ENCODE measurements around the gene FCN2. TPM values are rescaled to one million over a fixed set of nuclear protein-coding genes. Genes with fewer than 3 reads are reported as not detected.

Gene FCN2
- total RNA-seq, 2 experiments from 2014 or later: not detected

- Mint-ChIP-seq H3K4me3 (no peak overlapping the region), H3K27me3 (no peaks in the 10 kb centered on the region), H3K4me1 (ENCODE audit: low read depth) (no peaks in the 10 kb centered on the region), H3K27ac (no peak overlapping the region), H3K9me3 (no peaks in the 10 kb centered on the region), H3K36me3 (ENCODE audit: low read depth) (no peaks in the 10 kb centered on the region)
- POLR2A ChIA-PET: no interaction called here
- Histone ChIP-seq H3K4me1 (ENCODE audit: insufficient read depth, low read length) (no peaks in the 10 kb centered on the region), H3K27me3 (ENCODE audit: control insufficient read depth in 1 of 2, insufficient read depth in 2 of 2, low read length in 2 of 2) (no peaks in the 10 kb centered on the region), H3K36me3 (ENCODE audit: insufficient read depth, low read length) (no peaks in the 10 kb centered on the region), H3K4me3 (ENCODE audit: low read length) (no peak overlapping the region), H3K27ac (ENCODE audit: low read depth in 1 of 2, low read length in 2 of 2) (no peak overlapping the region), H3K9me3 (ENCODE audit: control insufficient read depth in 1 of 2, insufficient read depth in 1 of 2, low read length in 2 of 2) (peaks cover 0 to 6% of the 10 kb centered on the region in 2 experiments)
- CTCF ChIA-PET: no interaction called here
- intact Hi-C loops (cut with DNase I, micrococcal nuclease): no loop called here
- DNase-seq: no peak
- ATAC-seq (ENCODE audit: poor library complexity): no peak
- no peak for TF ChIP-seq CTCF (IDR thresholded peaks at IDR 0.05)
Observed at GRCh38 chr9:134833294-134833880, 47.2 kb upstream of the FCN2 start.

- Histone ChIP-seq H3K9me3 (ENCODE audit: control insufficient read depth in 1 of 2, insufficient read depth in 1 of 2, low read length in 2 of 2) (peaks cover 0 to 6% of the 10 kb centered on the region in 2 experiments), H3K27me3 (ENCODE audit: control insufficient read depth in 1 of 2, insufficient read depth in 2 of 2, low read length in 2 of 2) (no peaks in the 10 kb centered on the region), H3K4me1 (ENCODE audit: insufficient read depth, low read length) (no peaks in the 10 kb centered on the region), H3K27ac (ENCODE audit: low read depth in 1 of 2, low read length in 2 of 2) (no peak overlapping the region), H3K4me3 (ENCODE audit: low read length) (no peak overlapping the region), H3K36me3 (ENCODE audit: insufficient read depth, low read length) (no peaks in the 10 kb centered on the region)
- Mint-ChIP-seq H3K36me3 (ENCODE audit: low read depth) (no peaks in the 10 kb centered on the region), H3K27me3 (no peaks in the 10 kb centered on the region), H3K4me1 (ENCODE audit: low read depth) (no peaks in the 10 kb centered on the region), H3K27ac (no peak overlapping the region), H3K4me3 (no peak overlapping the region), H3K9me3 (no peaks in the 10 kb centered on the region)
- no peak for TF ChIP-seq CTCF (IDR thresholded peaks at IDR 0.05)
- DNase-seq (no peak), ATAC-seq (ENCODE audit: poor library complexity) (no peak)
- intact Hi-C loops (cut with DNase I, micrococcal nuclease): no loop called here
- ChIA-PET CTCF (no interaction called here), POLR2A (no interaction called here)
Observed at GRCh38 chr9:134834217-134834956, 46.2 kb upstream of the FCN2 start.

DNA sequence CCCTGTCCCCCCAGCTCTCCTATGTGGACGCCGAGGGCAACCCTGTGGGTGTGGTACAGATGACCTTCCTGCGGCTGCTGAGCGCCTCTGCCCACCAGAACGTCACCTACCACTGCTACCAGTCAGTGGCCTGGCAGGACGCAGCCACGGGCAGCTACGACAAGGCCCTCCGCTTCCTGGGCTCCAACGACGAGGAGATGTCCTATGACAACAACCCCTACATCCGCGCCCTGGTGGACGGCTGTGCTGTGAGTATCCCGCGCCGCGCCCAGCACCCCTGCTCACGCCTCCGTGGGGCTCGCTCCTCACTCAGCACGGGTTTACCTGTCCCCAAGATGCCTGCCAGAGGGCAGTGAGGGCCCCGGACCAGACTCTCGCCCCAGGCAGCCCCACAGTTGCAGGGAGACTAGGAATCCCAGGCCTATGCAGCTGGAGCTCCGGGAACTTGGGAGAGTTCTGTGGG lies 45.6 kb upstream of the FCN2 start:
- Mint-ChIP-seq H3K27ac (no peak overlapping the region), H3K4me3 (no peak overlapping the region), H3K27me3 (no peaks in the 10 kb centered on the region), H3K36me3 (ENCODE audit: low read depth) (no peaks in the 10 kb centered on the region), H3K9me3 (no peaks in the 10 kb centered on the region), H3K4me1 (ENCODE audit: low read depth) (no peaks in the 10 kb centered on the region)
- no peaks in the 10 kb centered on the region for H3K27me3 ChIP-seq (ENCODE audit: control insufficient read depth in 1 of 2, insufficient read depth in 2 of 2, low read length in 2 of 2)
- no peak overlapping the region for H3K4me3 ChIP-seq (ENCODE audit: low read length)
- CTCF ChIA-PET: no interaction called here
- peaks cover 0 to 6% of the 10 kb centered on the region in 2 experiments for H3K9me3 ChIP-seq (ENCODE audit: control insufficient read depth in 1 of 2, insufficient read depth in 1 of 2, low read length in 2 of 2)
- POLR2A ChIA-PET: no interaction called here
- TF ChIP-seq CTCF (IDR thresholded peaks at IDR 0.05): no peak
- ATAC-seq (ENCODE audit: poor library complexity) (no peak), DNase-seq (no peak)
- no peaks in the 10 kb centered on the region for H3K36me3 ChIP-seq (ENCODE audit: insufficient read depth, low read length)
- no peaks in the 10 kb centered on the region for H3K4me1 ChIP-seq (ENCODE audit: insufficient read depth, low read length)
- intact Hi-C loops (cut with DNase I, micrococcal nuclease): no loop called here
- no peak overlapping the region for H3K27ac ChIP-seq (ENCODE audit: low read depth in 1 of 2, low read length in 2 of 2)
